HCT116 (cell line): ENCODE data around the gene GSTM4. TPM values are rescaled to one million over a fixed set of nuclear protein-coding genes. Genes with fewer than 3 reads are reported as not detected.

Source experiments
- ATAC-seq: fragments of 200-7000 bp; cut with Tn5 transposase; 2 replicates; pipeline ENCODE4 v1.9.1; 2020; ENCODE audit warnings: mild to moderate bottlenecking, moderate library complexity
- BruUV-seq: library from RNA; stranded (reverse); fragments of 400-500 nt; replicated peaks from 2 replicates; lab custom pipeline; 2021; lab: Mats Ljungman, UMichigan
- CTCF ChIA-PET: fragments of 300-600 bp; sonication (Branson Sonifier 250); formaldehyde crosslinking; loops from one replicate; lab custom pipeline; 2021; ENCODE audit warnings: antibody characterized with exemption; lab: Charles Lee
- POLR2A ChIA-PET: fragments of 300-600, 350-600 bp; sonication (Branson Sonifier 250); formaldehyde crosslinking; loops from one replicate; lab custom pipeline; 2021; ENCODE audit warnings: antibody characterized with exemption; lab: Charles Lee
- RAD21 ChIA-PET, 2 experiments: fragments of 300-600 bp; sonication (Branson Sonifier 250); formaldehyde crosslinking; loops; one replicate each; lab custom pipeline; 2023; ENCODE audit warnings: low total read pairs in 2 of 2; ENCODE audit not compliant: uncharacterized antibody in 2 of 2, unreplicated experiment in 2 of 2, low non-redundant PET in 1 of 2; lab: Charles Lee
- DNase-seq: peaks from one replicate; pipeline ENCODE4 v3.0.0-alpha.2; 2010; ENCODE audit warnings: low read depth, low spot score
- H2AFZ ChIP-seq: fragments of 200-600 bp; shearing (Covaris generic), sonication (generic); 2 replicates; pipeline ENCODE4 v1.6.1; 2017; ENCODE audit warnings: low read depth, mixed run types, mixed read lengths, antibody characterized with exemption, low read length; ENCODE audit not compliant: poor library complexity, severe bottlenecking
- H3K27ac ChIP-seq: 2 replicates; pipeline ENCODE4 v1.5.1; 2012; ENCODE audit warnings: low read depth, low read length
- H3K27me3 ChIP-seq: fragments of 200-600 bp; sonication (generic); 2 replicates; pipeline ENCODE4 v1.6.1; 2016; ENCODE audit warnings: mixed run types, low read length, mixed read lengths; ENCODE audit not compliant: insufficient read depth
- H3K36me3 ChIP-seq, 2 experiments: fragments of 200-500 bp in 1 of 2; fragments of 200-600 bp in 1 of 2; sonication (Bioruptor generic) in 1 of 2; sonication (generic) in 1 of 2; 2 replicates each; pipeline versions ENCODE4 v1.5.1 to v1.6.1; 2014 to 2016; ENCODE audit warnings: low read length in 2 of 2, inconsistent platforms in 1 of 2, mixed read lengths in 1 of 2, mixed run types in 1 of 2; ENCODE audit not compliant: insufficient read depth in 2 of 2, control insufficient read depth in 1 of 2
- H3K4me1 ChIP-seq, 2 experiments: fragments of 200-600 bp in 1 of 2; sonication (generic) in 1 of 2; 2 replicates each; pipeline versions ENCODE4 v1.5.1 to v1.6.1; 2012 to 2017; ENCODE audit warnings: low read length in 2 of 2, inconsistent platforms in 1 of 2, mild to moderate bottlenecking in 1 of 2, mixed read lengths in 1 of 2, mixed run types in 1 of 2, moderate library complexity in 1 of 2; ENCODE audit not compliant: insufficient read depth in 2 of 2, control insufficient read depth in 1 of 2
- H3K4me2 ChIP-seq: fragments of 200-600 bp; sonication (generic); 2 replicates; pipeline ENCODE4 v1.6.1; 2017; ENCODE audit warnings: mixed run types, low read length, mixed read lengths
- H3K4me3 ChIP-seq, 2 experiments: fragments of 200-600 bp in 1 of 2; sonication (generic) in 1 of 2; replicated peaks in 1 of 2; 2 replicates each; pipeline ENCODE4 v1.5.1; 2011 to 2016; ENCODE audit warnings: low read length in 2 of 2, control low read depth in 1 of 2, low read depth in 1 of 2, mild to moderate bottlenecking in 1 of 2, mixed read lengths in 1 of 2, mixed run types in 1 of 2
- H3K79me2 ChIP-seq: fragments of 200-600 bp; sonication (generic); 2 replicates; pipeline ENCODE4 v1.6.1; 2017; ENCODE audit warnings: mild to moderate bottlenecking, mixed run types, low read length, moderate library complexity, mixed read lengths; ENCODE audit not compliant: insufficient read depth
- H3K9ac ChIP-seq: fragments of 200-600 bp; sonication (generic); 2 replicates; pipeline ENCODE4 v1.6.1; 2016; ENCODE audit warnings: low read length, mixed read lengths
- H3K9me2 ChIP-seq: fragments of 200-600 bp; sonication (generic), shearing (Covaris generic); 2 replicates; pipeline ENCODE4 v1.6.1; 2017; ENCODE audit warnings: mixed run types, mild to moderate bottlenecking, moderate library complexity; ENCODE audit not compliant: insufficient read depth
- H3K9me3 ChIP-seq, 2 experiments: fragments of 200-500 bp in 1 of 2; fragments of 200-600 bp in 1 of 2; sonication (Bioruptor generic) in 1 of 2; sonication (generic) in 1 of 2; 2 replicates each; pipeline ENCODE4 v1.6.1; 2014 to 2017; ENCODE audit warnings: low read length in 2 of 2, mixed read lengths in 2 of 2, inconsistent platforms in 1 of 2, low read depth in 1 of 2, mild to moderate bottlenecking in 1 of 2, mixed run types in 1 of 2, moderate library complexity in 1 of 2; ENCODE audit not compliant: control insufficient read depth in 1 of 2, insufficient read depth in 1 of 2
- H4K20me1 ChIP-seq: fragments of 200-600 bp; sonication (generic), shearing (Covaris generic); 2 replicates; pipeline ENCODE4 v1.6.1; 2017; ENCODE audit warnings: mixed run types, mild to moderate bottlenecking, moderate library complexity; ENCODE audit not compliant: insufficient read depth
- ATF3 ChIP-seq: IDR thresholded peaks from 2 replicates; pipeline ENCODE4 v1.6.1; 2012
- CBX3 ChIP-seq: IDR thresholded peaks from 2 replicates; pipeline ENCODE4 v1.6.1; 2012; ENCODE audit warnings: low read depth
- CEBPB ChIP-seq: IDR thresholded peaks from 2 replicates; pipeline ENCODE4 v1.6.1; 2012; ENCODE audit warnings: low read depth
- EGR1 ChIP-seq: IDR thresholded peaks from 2 replicates; pipeline ENCODE4 v1.6.1; 2012; ENCODE audit warnings: low read depth
- ELF1 ChIP-seq: IDR thresholded peaks from 2 replicates; pipeline ENCODE4 v1.6.1; 2012; ENCODE audit warnings: low read depth, borderline replicate concordance
- EZH2 ChIP-seq: fragments of 200-600 bp; sonication (generic); IDR thresholded peaks from 2 replicates; pipeline ENCODE4 v1.6.1; 2017; ENCODE audit warnings: antibody characterized with exemption, mixed run types
- EZH2phosphoT487 ChIP-seq: fragments of 200-600 bp; IDR thresholded peaks from 2 replicates; pipeline ENCODE4 v1.6.1; 2018; ENCODE audit warnings: antibody characterized with exemption, borderline replicate concordance
- FOSL1 ChIP-seq: IDR thresholded peaks from 2 replicates; pipeline ENCODE4 v1.6.1; 2012; ENCODE audit warnings: low read depth
- JUND ChIP-seq: IDR thresholded peaks from 2 replicates; pipeline ENCODE4 v1.6.1; 2012
- MAX ChIP-seq: IDR thresholded peaks from 2 replicates; pipeline ENCODE4 v1.6.1; 2012
- POLR2A ChIP-seq: IDR thresholded peaks from 2 replicates; pipeline ENCODE4 v1.7.0; 2011; ENCODE audit warnings: borderline replicate concordance; ENCODE audit not compliant: insufficient read depth, insufficient read length; ENCODE audit errors: extremely low read depth
- POLR2AphosphoS5 ChIP-seq: IDR thresholded peaks from 2 replicates; pipeline ENCODE4 v1.6.1; 2011; ENCODE audit warnings: mild to moderate bottlenecking, low read depth, low read length, moderate library complexity
- RAD21 ChIP-seq: IDR thresholded peaks from 2 replicates; pipeline ENCODE4 v1.6.1; 2012; ENCODE audit warnings: low read depth, mild to moderate bottlenecking
- TCF7L2 ChIP-seq: IDR thresholded peaks from 2 replicates; pipeline ENCODE4 v1.7.0; 2011; ENCODE audit warnings: borderline replicate concordance, inconsistent platforms; ENCODE audit not compliant: insufficient read depth, insufficient read length; ENCODE audit errors: extremely low read depth
- YY1 ChIP-seq: IDR thresholded peaks from 2 replicates; pipeline ENCODE4 v1.6.1; 2011; ENCODE audit warnings: low read length, low read depth, moderate library complexity, mild to moderate bottlenecking; ENCODE audit not compliant: insufficient replicate concordance; ENCODE audit errors: extremely low read depth
- ZBTB33 ChIP-seq: IDR thresholded peaks from 2 replicates; pipeline ENCODE4 v1.6.1; 2011; ENCODE audit warnings: mild to moderate bottlenecking, low read length, moderate library complexity; ENCODE audit not compliant: insufficient replicate concordance; ENCODE audit errors: extremely low read depth
- ZFX ChIP-seq: fragments of 450-650 bp; IDR thresholded peaks from 2 replicates; pipeline ENCODE4 v1.6.1; 2017
- ZNF274 ChIP-seq: fragments of 200-500 bp; sonication (Bioruptor generic); IDR thresholded peaks from 2 replicates; pipeline ENCODE4 v1.6.1; 2014; ENCODE audit warnings: mild to moderate bottlenecking, low read depth, low read length, inconsistent platforms
- intact Hi-C: fragments of 100-400 bp; cut with micrococcal nuclease; formaldehyde crosslinking; loops from 2 replicates; pipeline ENCODE4 v1.10.0; 2022
- total RNA-seq: library from RNA; stranded (reverse); gene quantifications from one replicate; pipeline ENCODE4 v1.2.1, GENCODE V29; 2021; ENCODE audit not compliant: unreplicated experiment

Gene GSTM4
- total RNA-seq, 1 experiment from 2014 or later: 15.9 TPM

- H3K4me1 ChIP-seq: peaks cover 0 to 23% of the 10 kb centered on the region in 2 experiments; a peak in 3 of 4 replicates
- no peak overlapping the region for H2AFZ ChIP-seq
- H3K36me3 ChIP-seq: no peaks in the 10 kb centered on the region; a peak in 1 of 4 replicates
- H4K20me1 ChIP-seq: no peaks in the 10 kb centered on the region
- intact Hi-C loops: no loop called here
- RAD21 ChIA-PET: no interaction called here
- DNase-seq (no peak), ATAC-seq (no peak)
- H3K79me2 ChIP-seq: no peaks in the 10 kb centered on the region
- H3K4me3 ChIP-seq: no peak overlapping the region
- H3K27me3 ChIP-seq: no peaks in the 10 kb centered on the region
- no peak overlapping the region for H3K27ac ChIP-seq
- POLR2A ChIA-PET: no interaction called here
- CTCF ChIA-PET: interaction anchor here (2.9 kb wide), 1 partner anchor 19 kb away, joined by 11 read pairs; no protein-coding TSS in a partner anchor
- H3K9ac ChIP-seq: no peak overlapping the region
- H3K9me3 ChIP-seq: no peaks in the 10 kb centered on the region
- BruUV-seq: no TSS peak
- no peak overlapping the region for H3K4me2 ChIP-seq
- TF ChIP-seq CEBPB (no peak), TCF7L2 (no peak)
- no peaks in the 10 kb centered on the region for H3K9me2 ChIP-seq
Measured at GRCh38 chr1:109658533-109659042, 2.7 kb downstream of the GSTM4 start.

GRCh38 chr1:109659145-109659544 is 3.2 kb downstream of the GSTM4 start:
- no peaks in the 10 kb centered on the region; a peak in 1 of 4 replicates for H3K36me3 ChIP-seq
- no peaks in the 10 kb centered on the region for H4K20me1 ChIP-seq
- DNase-seq (no peak), ATAC-seq (no peak)
- POLR2A ChIA-PET: no interaction called here
- no peak overlapping the region for H3K9ac ChIP-seq
- no peak overlapping the region for H2AFZ ChIP-seq
- H3K4me2 ChIP-seq: no peak overlapping the region
- H3K9me3 ChIP-seq: no peaks in the 10 kb centered on the region
- intact Hi-C loops: no loop called here
- no peaks in the 10 kb centered on the region for H3K27me3 ChIP-seq
- H3K4me1 ChIP-seq: peaks cover 0 to 27% of the 10 kb centered on the region in 2 experiments; a peak in 3 of 4 replicates
- CTCF ChIA-PET: no interaction called here
- no peak overlapping the region for H3K27ac ChIP-seq
- H3K79me2 ChIP-seq: no peaks in the 10 kb centered on the region
- no TSS peak for BruUV-seq
- RAD21 ChIA-PET: no interaction called here
- H3K4me3 ChIP-seq: no peak overlapping the region
- H3K9me2 ChIP-seq: no peaks in the 10 kb centered on the region
- TF ChIP-seq RAD21: no peak
- TF ChIP-seq ELF1: no peak
- no peak for TF ChIP-seq MAX
- TF ChIP-seq FOSL1: no peak
- no peak for TF ChIP-seq ZFX
- TF ChIP-seq POLR2A: no peak
- TF ChIP-seq ATF3: no peak
- TF ChIP-seq POLR2AphosphoS5: no peak
- no peak for TF ChIP-seq ZBTB33
- no peak for TF ChIP-seq EZH2
- no peak for TF ChIP-seq EZH2phosphoT487
- no peak for TF ChIP-seq CBX3
- no peak for TF ChIP-seq JUND
- no peak for TF ChIP-seq YY1
- TF ChIP-seq ZNF274: no peak
- TF ChIP-seq CEBPB: no peak
- no peak for TF ChIP-seq EGR1
